Measurements from ENCODE around the gene FAM53B. TPM values are rescaled to one million over a fixed set of nuclear protein-coding genes. Genes with fewer than 3 reads are reported as not detected.

Gene FAM53B
- total RNA-seq, 1 experiment from 2014 or later = 11.2 TPM

GRCh38 chr10:124716369-124716768 is 27.8 kb downstream of the FAM53B start:
- H3K4me3 Mint-ChIP-seq (ENCODE audit: low read depth, unreplicated experiment) = no peak overlapping the region
- no peaks in the 10 kb centered on the region for H3K9me3 Mint-ChIP-seq (ENCODE audit: low read depth, unreplicated experiment)
- H3K27ac Mint-ChIP-seq (ENCODE audit: unreplicated experiment) = no peak overlapping the region
- H3K36me3 Mint-ChIP-seq (ENCODE audit: insufficient read depth, unreplicated experiment) = peaks cover 11% of the 10 kb centered on the region
- H3K4me1 Mint-ChIP-seq (ENCODE audit: low read depth, unreplicated experiment) = peaks cover 20% of the 10 kb centered on the region
- DNase-seq = no peak
- no TSS peak for BruUV-seq (replicated peaks)
- TF ChIP-seq CTCF (IDR thresholded peaks at IDR 0.05; ENCODE audit: unreplicated experiment) = no peak
- CTCF ChIA-PET = no interaction called here
- H3K27me3 Mint-ChIP-seq (ENCODE audit: unreplicated experiment) = no peaks in the 10 kb centered on the region
- intact Hi-C loops (cut with micrococcal nuclease; ENCODE audit: unreplicated experiment) = no loop called here

- H3K36me3 Mint-ChIP-seq (ENCODE audit: insufficient read depth, unreplicated experiment) = peaks cover 11% of the 10 kb centered on the region
- intact Hi-C loops (cut with micrococcal nuclease; ENCODE audit: unreplicated experiment) = no loop called here
- CTCF ChIA-PET = no interaction called here
- BruUV-seq (replicated peaks) = no TSS peak
- DNase-seq = no peak
- H3K9me3 Mint-ChIP-seq (ENCODE audit: low read depth, unreplicated experiment) = no peaks in the 10 kb centered on the region
- H3K27me3 Mint-ChIP-seq (ENCODE audit: unreplicated experiment) = no peaks in the 10 kb centered on the region
- H3K4me1 Mint-ChIP-seq (ENCODE audit: low read depth, unreplicated experiment) = peaks cover 26% of the 10 kb centered on the region
- H3K27ac Mint-ChIP-seq (ENCODE audit: unreplicated experiment) = no peak overlapping the region
- H3K4me3 Mint-ChIP-seq (ENCODE audit: low read depth, unreplicated experiment) = no peak overlapping the region
- no peak for TF ChIP-seq CTCF (IDR thresholded peaks at IDR 0.05; ENCODE audit: unreplicated experiment)
Measured at GRCh38 chr10:124715439-124715838, 28.7 kb downstream of the FAM53B start.

GRCh38 chr10:124713679-124714255 is 30.4 kb downstream of the FAM53B start:
- Mint-ChIP-seq H3K36me3 (ENCODE audit: insufficient read depth, unreplicated experiment) (peaks cover 11% of the 10 kb centered on the region), H3K27ac (ENCODE audit: unreplicated experiment) (no peak overlapping the region), H3K27me3 (ENCODE audit: unreplicated experiment) (no peaks in the 10 kb centered on the region), H3K4me3 (ENCODE audit: low read depth, unreplicated experiment) (no peak overlapping the region), H3K9me3 (ENCODE audit: low read depth, unreplicated experiment) (no peaks in the 10 kb centered on the region), H3K4me1 (ENCODE audit: low read depth, unreplicated experiment) (peaks cover 37% of the 10 kb centered on the region)
- CTCF ChIA-PET = no interaction called here
- no peak for DNase-seq
- no TSS peak for BruUV-seq (replicated peaks)
- no peak for TF ChIP-seq CTCF (IDR thresholded peaks at IDR 0.05; ENCODE audit: unreplicated experiment)
- intact Hi-C loops (cut with micrococcal nuclease; ENCODE audit: unreplicated experiment) = no loop called here

- no peak overlapping the region for H3K4me3 Mint-ChIP-seq (ENCODE audit: low read depth, unreplicated experiment)
- H3K36me3 Mint-ChIP-seq (ENCODE audit: insufficient read depth, unreplicated experiment) = peaks cover 5% of the 10 kb centered on the region
- DNase-seq = no peak
- CTCF ChIA-PET = no interaction called here
- intact Hi-C loops (cut with micrococcal nuclease; ENCODE audit: unreplicated experiment) = no loop called here
- no peak for TF ChIP-seq CTCF (IDR thresholded peaks at IDR 0.05; ENCODE audit: unreplicated experiment)
- H3K4me1 Mint-ChIP-seq (ENCODE audit: low read depth, unreplicated experiment) = peaks cover 35% of the 10 kb centered on the region
- H3K27me3 Mint-ChIP-seq (ENCODE audit: unreplicated experiment) = no peaks in the 10 kb centered on the region
- no peaks in the 10 kb centered on the region for H3K9me3 Mint-ChIP-seq (ENCODE audit: low read depth, unreplicated experiment)
- no TSS peak for BruUV-seq (replicated peaks)
- H3K27ac Mint-ChIP-seq (ENCODE audit: unreplicated experiment) = no peak overlapping the region
Measured at GRCh38 chr10:124712704-124713407, 31.3 kb downstream of the FAM53B start.

Measured in Calu3 (cell line).